Keratinocyte (primary cell): Measurements from ENCODE around the gene NOX5. TPM values are rescaled to one million over a fixed set of nuclear protein-coding genes. Genes with fewer than 3 reads are reported as not detected.
A peak's percentile ranks its signal among the peaks of the same experiment; 100 is the strongest.

ENCODE experiments used
- DNase-seq: peaks from one replicate; pipeline ENCODE4 v3.0.0-alpha.2; 2011; ENCODE audit warnings: low read depth, missing footprints, low spot score
- FAIRE-seq: peaks from 2 replicates; lab custom pipeline; 2011; peaks lifted over from hg19 to GRCh38; lab: Jason Lieb, UNC
- H2AFZ ChIP-seq: 2 replicates; pipeline ENCODE4 v1.6.0; 2012; ENCODE audit warnings: low read length, control low read depth, inconsistent platforms; ENCODE audit not compliant: control insufficient read depth
- H3K27ac ChIP-seq: 2 replicates; pipeline ENCODE4 v1.5.1; 2011; ENCODE audit warnings: low read length; ENCODE audit not compliant: control insufficient read depth, insufficient read depth
- H3K27me3 ChIP-seq: 3 replicates; pipeline ENCODE4 v1.6.0; 2011; ENCODE audit warnings: low read length; ENCODE audit not compliant: control insufficient read depth, insufficient read depth; ENCODE audit errors: extremely low read depth
- H3K36me3 ChIP-seq, 2 experiments: 2 replicates in 1 of 2; 3 replicates in 1 of 2; pipeline ENCODE4 v1.5.1; 2011; ENCODE audit warnings: low read length in 2 of 2, mild to moderate bottlenecking in 1 of 2; ENCODE audit not compliant: control insufficient read depth in 2 of 2, insufficient read depth in 2 of 2; ENCODE audit errors: extremely low read depth in 1 of 2
- H3K4me1 ChIP-seq: 3 replicates; pipeline ENCODE4 v1.5.1; 2011; ENCODE audit warnings: low read length; ENCODE audit not compliant: control insufficient read depth, insufficient read depth; ENCODE audit errors: extremely low read depth
- H3K4me2 ChIP-seq: 3 replicates; pipeline ENCODE4 v1.6.0; 2011; ENCODE audit warnings: low read depth, low read length; ENCODE audit not compliant: control insufficient read depth, insufficient read depth; ENCODE audit errors: extremely low read depth
- H3K4me3 ChIP-seq, 3 experiments: fragments of 200-600 bp in 1 of 3; sonication (generic) in 1 of 3; 2 replicates in 2 of 3; 3 replicates in 1 of 3; pipeline ENCODE4 v1.5.1; 2011 to 2016; ENCODE audit warnings: low read length in 3 of 3, mild to moderate bottlenecking in 3 of 3, control low read depth in 2 of 3, inconsistent platforms in 1 of 3, low read depth in 1 of 3, mixed read lengths in 1 of 3, mixed run types in 1 of 3, moderate library complexity in 1 of 3; ENCODE audit not compliant: control insufficient read depth in 2 of 3, insufficient read depth in 2 of 3; ENCODE audit errors: extremely low read depth in 1 of 3
- H3K79me2 ChIP-seq: 2 replicates; pipeline ENCODE4 v1.6.0; 2012; ENCODE audit warnings: low read length; ENCODE audit not compliant: control insufficient read depth, insufficient read depth
- H3K9ac ChIP-seq: 3 replicates; pipeline ENCODE4 v1.6.0; 2011; ENCODE audit warnings: low read length; ENCODE audit not compliant: control insufficient read depth, insufficient read depth; ENCODE audit errors: extremely low read depth
- H3K9me1 ChIP-seq: 3 replicates; pipeline ENCODE4 v1.6.0; 2011; ENCODE audit warnings: low read length; ENCODE audit not compliant: control insufficient read depth, insufficient read depth; ENCODE audit errors: extremely low read depth
- H3K9me3 ChIP-seq: 2 replicates; pipeline ENCODE4 v1.5.1; 2012; ENCODE audit warnings: low read depth, low read length; ENCODE audit not compliant: control insufficient read depth
- H4K20me1 ChIP-seq: 3 replicates; pipeline ENCODE4 v1.6.0; 2011; ENCODE audit warnings: low read length; ENCODE audit not compliant: control insufficient read depth, insufficient read depth; ENCODE audit errors: extremely low read depth
- CTCF ChIP-seq, 3 experiments: IDR thresholded peaks in 1 of 3; conservative IDR thresholded peaks in 1 of 3; optimal IDR thresholded peaks in 1 of 3; 2 replicates in 2 of 3; 3 replicates in 1 of 3; pipeline versions ENCODE3 to v1.5.1; 2011; ENCODE audit warnings: low read length in 3 of 3, mild to moderate bottlenecking in 3 of 3, moderate library complexity in 2 of 3, control low read depth in 1 of 3, inconsistent platforms in 1 of 3; ENCODE audit not compliant: insufficient read depth in 2 of 3; ENCODE audit errors: extremely low read depth in 1 of 3
- EZH2 ChIP-seq: IDR thresholded peaks from one replicate; pipeline ENCODE4 v1.6.1; 2012; ENCODE audit warnings: inconsistent platforms, mild to moderate bottlenecking, low read length, moderate library complexity
- dilution Hi-C: fragments of 300-500 bp; cut with MboI; formaldehyde crosslinking; loops from one replicate; pipeline ENCODE4 v1.7.0; 2020; ENCODE audit warnings: low sequenced_read_pairs; ENCODE audit not compliant: extremely low pct_ligation_motif_present
- polyA plus RNA-seq, 5 experiments: library from polyadenylated mRNA; depleted of rRNA in 3 of 5; stranded (reverse) in 3 of 5; stranded (forward) in 1 of 5; unstranded in 1 of 5; fragments of >200 nt; gene quantifications; 1 replicate in 1 of 5; 2 replicates in 3 of 5; 3 replicates in 1 of 5; pipeline versions ENCODE4 v1.2.1 to v1.2.3, GENCODE V29; 2011 to 2012; ENCODE audit warnings: missing spikeins in 2 of 5, low read depth in 1 of 5, low replicate concordance in 1 of 5

Gene NOX5
- polyA plus RNA-seq, 1 donor (not counting 4 experiments of a cell fraction or from before 2014, with no cell fraction given) = 0.16 TPM

- no peak overlapping the region for H3K4me2 ChIP-seq
- no peaks in the 10 kb centered on the region for H3K36me3 ChIP-seq
- H2AFZ ChIP-seq = no peak overlapping the region
- peaks cover 13% of the 10 kb centered on the region for H3K4me1 ChIP-seq
- dilution Hi-C loops = no loop called here
- FAIRE-seq (no peak), DNase-seq (no peak)
- H3K9me3 ChIP-seq = no peaks in the 10 kb centered on the region
- H3K27ac ChIP-seq = no peak overlapping the region
- H3K27me3 ChIP-seq = no peaks in the 10 kb centered on the region
- H3K9ac ChIP-seq = no peak overlapping the region
- H3K9me1 ChIP-seq = no peaks in the 10 kb centered on the region
- H4K20me1 ChIP-seq = no peaks in the 10 kb centered on the region
- H3K79me2 ChIP-seq = no peaks in the 10 kb centered on the region
- H3K4me3 ChIP-seq = no peak overlapping the region
- no peak for TF ChIP-seq EZH2
- no peak for TF ChIP-seq CTCF (optimal IDR thresholded peaks at IDR 0.05 in 1 of 3, IDR thresholded peaks at IDR 0.05 in 1 of 3, conservative IDR thresholded peaks at IDR 0.05 in 1 of 3; ENCODE audit: extremely low read depth in 1 of 3, insufficient read depth in 2 of 3, low read length in 3 of 3)
Measured at GRCh38 chr15:69072906-69073305, 58.4 kb downstream of the NOX5 start.

GRCh38 chr15:69074001-69074842 is 59.7 kb downstream of the NOX5 start:
- peak overlapping the region; percentile 45 to 86 (median 69) for H3K4me3 ChIP-seq
- dilution Hi-C loops = no loop called here
- no peaks in the 10 kb centered on the region for H3K9me3 ChIP-seq
- H3K4me1 ChIP-seq = peaks cover 13% of the 10 kb centered on the region
- FAIRE-seq (peak; percentile 55), DNase-seq (no peak)
- no peaks in the 10 kb centered on the region for H3K79me2 ChIP-seq
- H4K20me1 ChIP-seq = no peaks in the 10 kb centered on the region
- H3K9me1 ChIP-seq = no peaks in the 10 kb centered on the region
- no peak for TF ChIP-seq EZH2
- TF ChIP-seq CTCF (optimal IDR thresholded peaks at IDR 0.05 in 1 of 3, IDR thresholded peaks at IDR 0.05 in 1 of 3, conservative IDR thresholded peaks at IDR 0.05 in 1 of 3; ENCODE audit: extremely low read depth in 1 of 3, insufficient read depth in 2 of 3, low read length in 3 of 3) = no peak
- H3K4me2 ChIP-seq = peak overlapping the region; percentile 94
- no peaks in the 10 kb centered on the region for H3K27me3 ChIP-seq
- H3K36me3 ChIP-seq = no peaks in the 10 kb centered on the region
- H2AFZ ChIP-seq = peak overlapping the region; percentile 97
- no peak overlapping the region for H3K27ac ChIP-seq
- peak overlapping the region; percentile 58 for H3K9ac ChIP-seq
